GM21825 (cell line): ENCODE data around the gene NCOA5.

Source experiments
- ATAC-seq: cut with Tn5 transposase; IDR thresholded peaks from one replicate; pipeline ENCODE4 v1.9.1; 2021; ENCODE audit warnings: mild to moderate bottlenecking, moderate library complexity; ENCODE audit not compliant: unreplicated experiment

NCOA5 gene

GRCh38 chr20:46063652-46064054 lies 26.1 kb downstream of the NCOA5 start:
- no peak for ATAC-seq

- ATAC-seq: no peak
Measured at GRCh38 chr20:46063151-46063550, 26.6 kb downstream of the NCOA5 start.

DNA sequence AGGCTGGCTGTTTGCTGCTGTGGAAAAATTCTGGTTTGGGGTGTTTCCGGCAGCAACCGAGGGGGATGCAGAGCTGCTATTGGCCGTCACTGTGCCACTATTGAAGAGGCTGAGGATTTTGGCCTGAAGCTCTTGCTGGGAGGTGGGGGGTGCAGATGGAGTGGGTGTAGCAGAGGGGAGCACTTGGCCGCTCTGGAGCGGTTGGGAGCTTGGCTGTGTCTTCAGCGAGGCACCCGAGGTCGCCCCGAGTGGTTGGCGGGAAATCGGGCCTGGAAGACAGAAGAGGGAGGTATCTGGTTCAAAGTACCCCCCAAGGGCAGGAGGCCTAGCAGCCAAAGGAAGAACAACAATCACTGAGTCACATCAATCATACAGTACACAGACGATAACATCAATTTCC lies 27.1 kb downstream of the NCOA5 start:
- ATAC-seq: no peak

- no peak for ATAC-seq
Measured at GRCh38 chr20:46062151-46062550, 27.6 kb downstream of the NCOA5 start.

- no peak for ATAC-seq
Measured at GRCh38 chr20:46060975-46061374, 28.8 kb downstream of the NCOA5 start.

- no peak for ATAC-seq
Measured at GRCh38 chr20:46060301-46060881, 29.4 kb downstream of the NCOA5 start.

DNA sequence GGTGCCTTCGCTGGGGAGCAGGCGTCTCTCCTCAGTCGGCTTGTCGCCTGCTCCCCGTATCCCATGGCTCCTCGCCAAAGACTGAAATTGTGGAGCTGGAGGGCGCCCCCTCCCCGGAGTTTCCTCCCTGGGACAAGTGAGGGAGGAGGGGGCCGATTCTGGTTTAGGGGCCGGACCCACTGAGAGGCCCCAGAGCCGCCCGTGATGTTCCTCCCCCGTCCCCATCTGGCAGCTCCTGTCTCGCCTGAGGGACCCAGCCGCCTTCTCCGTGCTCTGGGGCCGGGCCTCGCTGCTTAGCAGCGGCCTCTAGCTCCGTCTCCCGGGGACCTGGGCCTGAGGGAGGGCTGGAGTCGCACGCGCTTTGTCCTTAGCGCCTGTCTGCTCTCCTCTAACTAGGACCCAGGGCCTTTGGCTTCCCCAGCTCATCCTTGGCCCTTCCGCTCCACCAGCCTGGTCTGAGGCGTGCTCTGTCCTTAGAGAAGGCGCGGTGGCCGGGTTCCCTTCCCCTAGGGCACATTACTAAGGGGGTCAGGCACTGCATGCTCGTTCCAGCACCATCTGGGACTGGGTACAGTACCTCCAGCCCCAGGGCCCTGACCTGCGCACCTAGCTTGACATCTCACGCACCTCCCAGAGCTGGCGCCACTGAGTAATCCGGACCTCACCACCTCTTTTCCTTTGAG lies 31.0 kb downstream of the NCOA5 start:
- no peak for ATAC-seq

DNA sequence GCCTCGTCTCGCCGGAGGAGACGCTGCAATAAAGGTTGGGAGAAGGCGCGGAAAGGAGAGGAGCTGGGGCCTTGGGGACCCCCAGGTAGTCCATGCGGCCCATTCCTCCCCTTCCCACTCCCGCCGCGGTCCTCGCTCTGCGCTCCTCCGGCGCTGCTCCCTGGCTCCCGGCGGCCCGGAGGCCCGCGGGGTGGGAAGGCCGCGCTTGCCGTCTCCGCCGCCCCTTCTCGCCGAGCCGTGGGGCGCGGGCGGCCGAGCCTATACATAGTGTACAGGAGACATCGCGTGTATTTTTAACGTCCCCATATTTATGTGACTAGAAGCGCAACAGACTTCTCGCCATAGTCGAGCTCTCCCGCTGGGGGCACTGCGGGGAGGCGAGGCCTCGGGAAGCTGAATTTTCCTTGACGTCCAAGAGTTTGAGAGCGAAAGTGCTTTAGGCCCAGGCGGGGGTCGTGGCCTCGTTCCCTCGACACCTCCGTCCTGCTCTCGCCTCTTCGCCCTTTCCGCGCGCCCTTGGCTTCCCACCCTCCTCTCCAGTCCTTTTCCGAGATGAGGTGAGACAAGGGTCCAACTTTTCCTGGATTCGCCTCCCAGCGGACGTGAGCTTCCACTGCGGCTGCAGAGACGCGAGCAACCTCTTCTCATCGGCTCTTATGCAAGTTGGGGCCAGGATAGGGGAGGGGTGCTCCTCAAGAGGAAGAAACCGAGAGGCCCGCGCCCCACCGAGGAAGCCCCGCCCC lies 31.7 kb downstream of the NCOA5 start:
- no peak for ATAC-seq

GRCh38 chr20:46056970-46057855 lies 32.5 kb downstream of the NCOA5 start:
- no peak for ATAC-seq

GRCh38 chr20:46056027-46056833 lies 33.5 kb downstream of the NCOA5 start:
- ATAC-seq: no peak

- ATAC-seq: no peak
Measured at GRCh38 chr20:46055269-46055668, 34.5 kb downstream of the NCOA5 start.

- no peak for ATAC-seq
Measured at GRCh38 chr20:46054606-46055005, 35.2 kb downstream of the NCOA5 start.

DNA sequence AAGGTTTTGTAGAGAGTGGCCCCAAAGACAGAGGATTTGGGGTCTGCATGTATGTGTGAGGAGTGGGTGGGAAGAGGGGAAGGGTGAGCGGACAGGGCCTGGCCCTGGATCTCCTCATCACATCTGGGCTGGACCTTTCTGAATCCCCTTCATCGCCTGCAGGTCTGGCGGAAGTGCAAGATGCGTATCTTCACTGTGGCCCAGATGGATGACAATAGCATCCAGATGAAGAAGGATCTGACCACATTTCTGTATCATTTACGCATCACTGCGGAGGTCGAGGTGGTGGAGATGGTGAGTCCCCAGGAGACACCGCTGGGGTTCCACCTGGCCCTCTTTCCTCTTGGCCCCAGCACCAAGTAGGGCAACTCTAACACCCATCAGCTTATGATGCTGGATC lies 36.3 kb downstream of the NCOA5 start:
- ATAC-seq: no peak

- ATAC-seq: no peak
Measured at GRCh38 chr20:46051556-46052308, 38.0 kb downstream of the NCOA5 start.

DNA sequence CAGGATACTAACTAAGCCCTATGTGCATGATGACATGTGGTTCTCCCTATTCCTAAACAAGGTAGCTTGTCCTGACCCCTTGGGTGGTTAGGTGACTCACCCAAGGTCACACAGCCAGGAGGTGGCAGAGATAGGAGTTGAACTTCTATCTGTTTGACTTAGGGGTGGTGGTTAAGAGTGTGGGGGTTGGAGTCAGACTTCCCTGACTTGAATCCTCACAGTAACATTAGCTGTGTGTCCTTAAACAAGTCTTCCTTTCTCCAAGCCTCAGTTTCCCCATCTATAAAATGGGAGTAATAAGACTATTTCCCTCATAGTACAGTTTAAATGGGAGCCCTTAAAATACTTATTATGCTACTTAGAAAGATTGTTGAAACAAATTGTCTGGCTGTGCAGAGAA lies 38.9 kb downstream of the NCOA5 start:
- ATAC-seq: no peak

DNA sequence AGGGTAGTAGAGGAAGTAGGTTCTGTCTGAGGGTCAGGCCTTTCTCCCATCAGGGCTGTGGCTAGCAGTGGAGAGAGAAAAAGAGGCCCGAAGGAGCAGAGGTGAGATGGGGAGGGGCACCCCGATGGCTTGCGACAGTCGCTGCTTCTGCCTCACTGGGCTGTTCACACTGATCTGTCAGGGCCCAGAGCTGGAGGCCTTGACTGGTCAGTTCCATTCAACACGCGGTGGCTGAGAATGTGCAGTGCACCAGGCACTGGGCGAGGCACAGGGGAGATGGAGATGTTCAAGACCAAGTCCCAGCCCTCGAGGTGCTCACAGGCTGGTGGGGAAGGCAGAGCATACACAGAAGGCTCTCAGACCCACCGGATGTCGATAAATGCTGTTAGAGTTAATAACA lies 39.3 kb downstream of the NCOA5 start:
- ATAC-seq: no peak

DNA sequence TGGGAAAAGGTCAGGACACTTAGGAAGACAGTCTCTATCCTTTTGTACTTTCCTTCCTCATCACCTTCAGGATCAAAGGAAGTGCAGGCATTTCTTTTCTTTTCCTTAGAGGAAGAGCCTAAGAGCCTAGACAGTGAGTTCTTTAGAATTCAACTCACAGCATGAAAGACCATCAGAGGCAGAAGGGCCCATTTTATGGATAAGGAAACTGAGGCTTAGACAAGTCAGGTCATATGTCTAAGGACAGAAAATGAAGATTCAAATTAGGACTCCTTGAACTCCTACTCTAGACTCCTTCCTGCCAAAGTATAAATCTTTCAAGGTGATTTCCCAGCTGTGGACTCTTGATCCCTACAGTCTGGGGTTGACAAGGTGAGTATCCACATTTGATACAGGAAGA lies 39.9 kb downstream of the NCOA5 start:
- ATAC-seq: no peak

- no peak for ATAC-seq
Measured at GRCh38 chr20:46049190-46049589, 40.6 kb downstream of the NCOA5 start.

GRCh38 chr20:46047821-46048220 lies 41.9 kb downstream of the NCOA5 start:
- ATAC-seq: no peak
